ENCODE data around the gene FES. TPM values are rescaled to one million over a fixed set of nuclear protein-coding genes. Genes with fewer than 3 reads are reported as not detected.
A peak's percentile ranks its signal among the peaks of the same experiment; 100 is the strongest.
"Not testable (repeated sequence)": the region's sequence is repeated elsewhere in the genome, so short reads cannot be mapped to it uniquely, and the experiment has no call there.

FES gene
- total RNA-seq, 1 donor from 2014 or later, result 3.7 TPM

- DNase-seq (ENCODE audit: low spot score in 2 of 2) (no peak), FAIRE-seq (no peak)
Measured at GRCh38 chr15:90873998-90874605, 10.2 kb upstream of the FES start.

GRCh38 chr15:90874986-90875385 is 9.3 kb upstream of the FES start:
- not testable (repeated sequence) for DNase-seq (ENCODE audit: low spot score in 2 of 2); FAIRE-seq

GRCh38 chr15:90875549-90875981 is 8.7 kb upstream of the FES start:
- FAIRE-seq, result no peak

GRCh38 chr15:90876046-90876445 is 8.3 kb upstream of the FES start:
- DNase-seq (ENCODE audit: low spot score in 2 of 2) (no peak), FAIRE-seq (no peak)

More at GRCh38 chr15:90875549-90875981, 8.7 kb upstream of the FES start:
- no peak for DNase-seq (ENCODE audit: low spot score in 2 of 2)

- DNase-seq (ENCODE audit: low spot score in 2 of 2) (no peak), FAIRE-seq (no peak)
Measured at GRCh38 chr15:90876512-90877170, 7.7 kb upstream of the FES start.

- DNase-seq (ENCODE audit: low spot score in 2 of 2), result no peak
- FAIRE-seq, result no peak
Measured at GRCh38 chr15:90877315-90877714, 7.0 kb upstream of the FES start.

GRCh38 chr15:90877996-90878395 is 6.3 kb upstream of the FES start:
- DNase-seq (ENCODE audit: low spot score in 2 of 2) (no peak), FAIRE-seq (no peak)

GRCh38 chr15:90878660-90879059 is 5.6 kb upstream of the FES start:
- DNase-seq (ENCODE audit: low spot score in 2 of 2), result no peak
- no peak for FAIRE-seq

GRCh38 chr15:90879730-90880366 is 4.5 kb upstream of the FES start:
- no peak for DNase-seq (ENCODE audit: low spot score in 2 of 2)
- no peak for FAIRE-seq

- no peak for FAIRE-seq
- DNase-seq (ENCODE audit: low spot score in 2 of 2), result no peak
Measured at GRCh38 chr15:90880381-90881145, 3.7 kb upstream of the FES start.

- no peak for DNase-seq (ENCODE audit: low spot score in 2 of 2)
- FAIRE-seq, result no peak
Measured at GRCh38 chr15:90881181-90881977, 2.9 kb upstream of the FES start.

GRCh38 chr15:90881978-90882721 is 2.2 kb upstream of the FES start:
- FAIRE-seq (no peak), DNase-seq (ENCODE audit: low spot score in 2 of 2) (no peak)

GRCh38 chr15:90882781-90883525 is 1.4 kb upstream of the FES start:
- no peak for DNase-seq (ENCODE audit: low spot score in 2 of 2)
- FAIRE-seq, result no peak

GRCh38 chr15:90883526-90883975 is 753 bp upstream of the FES start:
- no peak for FAIRE-seq
- no peak for DNase-seq (ENCODE audit: low spot score in 2 of 2)

- DNase-seq (ENCODE audit: low spot score in 2 of 2), result no peak
- FAIRE-seq, result no peak
Measured at GRCh38 chr15:90884719-90885431, 571 bp downstream of the FES start.

GRCh38 chr15:90885432-90886290 is 1.4 kb downstream of the FES start:
- no peak for FAIRE-seq
- peak; percentile 68 to 72 for DNase-seq (ENCODE audit: low spot score in 2 of 2)

- FAIRE-seq (no peak), DNase-seq (ENCODE audit: low spot score in 2 of 2) (no peak)
Measured at GRCh38 chr15:90886291-90886614, 1.9 kb downstream of the FES start.
